H1 (cell line): ENCODE results near the gene MCMBP. TPM values are rescaled to one million over a fixed set of nuclear protein-coding genes. Genes with fewer than 3 reads are reported as not detected.
"Not testable (repeated sequence)": the region's sequence is repeated elsewhere in the genome, so short reads cannot be mapped to it uniquely, and the experiment has no call there.

Experiments used
- CTCF ChIA-PET: fragments of 300-600 bp; sonication (Branson Sonifier 250); formaldehyde crosslinking; loops from one replicate; lab custom pipeline; 2021; ENCODE audit not compliant: partially characterized antibody; lab: Charles Lee
- POLR2A ChIA-PET: fragments of 300-600 bp; sonication (Branson Sonifier 250); formaldehyde crosslinking; loops from one replicate; lab custom pipeline; 2021; ENCODE audit warnings: inconsistent platforms; ENCODE audit not compliant: partially characterized antibody; lab: Charles Lee
- DNase-seq, 2 experiments: peaks; one replicate each; pipeline versions ENCODE4 v3.0.0 to v3.0.0-alpha.2; 2010 to 2022; ENCODE audit warnings: low spot score in 2 of 2, low read depth in 1 of 2, mixed read lengths in 1 of 2
- FAIRE-seq: peaks from 2 replicates; lab custom pipeline; 2011; peaks lifted over from hg19 to GRCh38; lab: Jason Lieb, UNC
- H2AFZ ChIP-seq: 2 replicates; pipeline ENCODE4 v1.8.1; 2012; ENCODE audit warnings: low read length, inconsistent platforms
- H2AK5ac ChIP-seq: 2 replicates; pipeline ENCODE4 v1.6.1; 2013; ENCODE audit warnings: low read depth, low read length
- H2BK120ac ChIP-seq: replicated peaks from 2 replicates; pipeline ENCODE3; 2013; ENCODE audit warnings: low read depth, low read length, inconsistent platforms
- H2BK12ac ChIP-seq: 2 replicates; pipeline ENCODE4 v1.6.1; 2013; ENCODE audit warnings: low read depth, low read length
- H2BK15ac ChIP-seq: 2 replicates; pipeline ENCODE4 v1.6.1; 2013; ENCODE audit warnings: low read length
- H2BK20ac ChIP-seq: 2 replicates; pipeline ENCODE4 v1.6.1; 2013; ENCODE audit warnings: low read length
- H2BK5ac ChIP-seq: 2 replicates; pipeline ENCODE4 v1.6.1; 2013; ENCODE audit warnings: low read depth, low read length
- H3K14ac ChIP-seq: 2 replicates; pipeline ENCODE4 v1.6.1; 2013; ENCODE audit warnings: inconsistent platforms; ENCODE audit not compliant: insufficient read length
- H3K18ac ChIP-seq: 2 replicates; pipeline ENCODE4 v1.6.1; 2013; ENCODE audit warnings: low read length; ENCODE audit errors: extremely low read depth
- H3K23ac ChIP-seq: 2 replicates; pipeline ENCODE4 v1.6.1; 2013; ENCODE audit warnings: inconsistent platforms; ENCODE audit not compliant: insufficient read length
- H3K23me2 ChIP-seq: 2 replicates; pipeline ENCODE4 v1.6.1; 2013; ENCODE audit warnings: low read depth, low read length
- H3K27ac ChIP-seq: 2 replicates; pipeline ENCODE4 v1.6.1; 2011; ENCODE audit warnings: low read depth, low read length, inconsistent platforms
- H3K27me3 ChIP-seq, 4 experiments: replicated peaks in 1 of 4; 1 replicate in 1 of 4; 2 replicates in 3 of 4; pipeline versions ENCODE4 v1.6.1 to v1.8.1; 2011 to 2013; ENCODE audit warnings: low read length in 3 of 4, mild to moderate bottlenecking in 3 of 4, inconsistent platforms in 2 of 4, mixed read lengths in 2 of 4, moderate library complexity in 1 of 4; ENCODE audit not compliant: control insufficient read depth in 3 of 4, insufficient read depth in 3 of 4; ENCODE audit errors: extremely low read depth in 1 of 4
- H3K36me3 ChIP-seq, 4 experiments: 2 replicates each; pipeline versions ENCODE4 v1.6.1 to v1.8.1; 2011 to 2013; ENCODE audit warnings: mild to moderate bottlenecking in 4 of 4, low read length in 3 of 4, moderate library complexity in 2 of 4, control low read depth in 1 of 4, inconsistent platforms in 1 of 4; ENCODE audit not compliant: insufficient read depth in 4 of 4, control insufficient read depth in 2 of 4
- H3K4ac ChIP-seq: replicated peaks from 2 replicates; pipeline ENCODE3; 2013; ENCODE audit warnings: low read length, low read depth, mixed read lengths, inconsistent platforms; ENCODE audit not compliant: insufficient read length
- H3K4me1 ChIP-seq, 4 experiments: replicated peaks in 1 of 4; 1 replicate in 1 of 4; 2 replicates in 3 of 4; pipeline versions ENCODE4 v1.6.1 to v1.8.1; 2011 to 2013; ENCODE audit warnings: low read length in 3 of 4, inconsistent platforms in 2 of 4, mixed read lengths in 1 of 4; ENCODE audit not compliant: insufficient read depth in 4 of 4, control insufficient read depth in 3 of 4
- H3K4me2 ChIP-seq, 2 experiments: 2 replicates each; pipeline versions ENCODE4 v1.6.1 to v1.8.1; 2011 to 2013; ENCODE audit warnings: low read depth in 2 of 2, low read length in 2 of 2, control low read depth in 1 of 2, inconsistent platforms in 1 of 2, mild to moderate bottlenecking in 1 of 2; ENCODE audit not compliant: insufficient read depth in 1 of 2
- H3K4me3 ChIP-seq, 4 experiments: fragments of 200-600, 300-600 bp in 1 of 4; sonication (generic), shearing (Covaris generic), sonication (Bioruptor Twin) in 1 of 4; 2 replicates each; pipeline versions ENCODE4 v1.5.1 to v1.8.1; 2011 to 2016; ENCODE audit warnings: low read length in 4 of 4, low read depth in 3 of 4, control low read depth in 2 of 4, inconsistent platforms in 2 of 4, mild to moderate bottlenecking in 2 of 4, mixed read lengths in 1 of 4, moderate library complexity in 1 of 4; ENCODE audit not compliant: insufficient read depth in 2 of 4; ENCODE audit errors: extremely low read depth in 1 of 4
- H3K56ac ChIP-seq: replicated peaks from 2 replicates; pipeline ENCODE3; 2013; ENCODE audit warnings: low read depth, mild to moderate bottlenecking, mixed read lengths, low read length, inconsistent platforms; ENCODE audit not compliant: insufficient read length
- H3K79me1 ChIP-seq: 2 replicates; pipeline ENCODE4 v1.6.1; 2013; ENCODE audit warnings: low read depth, low read length, control low read depth
- H3K79me2 ChIP-seq, 2 experiments: 2 replicates each; pipeline versions ENCODE4 v1.6.1 to v1.8.1; 2012 to 2013; ENCODE audit warnings: low read length in 2 of 2, mild to moderate bottlenecking in 2 of 2, inconsistent platforms in 1 of 2; ENCODE audit not compliant: insufficient read depth in 2 of 2, control insufficient read depth in 1 of 2
- H3K9ac ChIP-seq, 4 experiments: replicated peaks in 1 of 4; 1 replicate in 1 of 4; 2 replicates in 3 of 4; pipeline versions ENCODE4 v1.6.1 to v1.8.1; 2011 to 2013; ENCODE audit warnings: low read depth in 3 of 4, low read length in 3 of 4, control low read depth in 2 of 4, mild to moderate bottlenecking in 2 of 4, moderate library complexity in 2 of 4, inconsistent platforms in 1 of 4; ENCODE audit errors: extremely low read depth in 1 of 4
- H3K9me3 ChIP-seq, 2 experiments: 2 replicates each; pipeline versions ENCODE4 v1.6.1 to v1.8.1; 2012 to 2013; ENCODE audit warnings: mild to moderate bottlenecking in 2 of 2, moderate library complexity in 2 of 2, control low read depth in 1 of 2, inconsistent platforms in 1 of 2, low read depth in 1 of 2, low read length in 1 of 2, mixed read lengths in 1 of 2; ENCODE audit not compliant: insufficient read depth in 2 of 2
- H4K20me1 ChIP-seq, 2 experiments: replicated peaks in 1 of 2; 2 replicates each; pipeline versions ENCODE3 to v1.8.1; 2011 to 2013; ENCODE audit warnings: inconsistent platforms in 2 of 2, low read length in 2 of 2, mild to moderate bottlenecking in 1 of 2; ENCODE audit not compliant: insufficient read depth in 2 of 2, control insufficient read depth in 1 of 2
- H4K5ac ChIP-seq: 2 replicates; pipeline ENCODE4 v1.6.1; 2013; ENCODE audit warnings: low read length, low read depth, mixed read lengths, inconsistent platforms; ENCODE audit not compliant: insufficient read length
- H4K8ac ChIP-seq: 2 replicates; pipeline ENCODE4 v1.8.0; 2013; ENCODE audit warnings: mild to moderate bottlenecking, moderate library complexity, low read length, inconsistent platforms; ENCODE audit not compliant: insufficient read depth; ENCODE audit errors: extremely low read depth
- H4K91ac ChIP-seq: replicated peaks from 2 replicates; pipeline ENCODE3; 2013; ENCODE audit warnings: low read length, mixed read lengths, inconsistent platforms; ENCODE audit not compliant: insufficient read length
- CHD1 ChIP-seq: IDR thresholded peaks from 2 replicates; pipeline ENCODE4 v1.6.1; 2012; ENCODE audit warnings: low read depth, low read length, improper control_type of control experiment
- WGBS, 2 experiments: shearing (Covaris generic) in 1 of 2; methylation state at CpG; one replicate each; pipeline versions ENCODE4 v1.1.6 to v1.1.7; 2013 to 2015; ENCODE audit warnings: low lambda C conversion rate in 2 of 2, mixed read lengths in 2 of 2, inconsistent platforms in 1 of 2, low coverage in 1 of 2, missing lambda C conversion rate in 1 of 2; ENCODE audit not compliant: insufficient replicate concordance in 2 of 2, insufficient coverage in 1 of 2, insufficient read length in 1 of 2; ENCODE audit errors: extremely low coverage in 1 of 2, missing lambda C conversion rate in 1 of 2; 5-methylcytosine and 5-hydroxymethylcytosine counted together
- polyA plus RNA-seq, 7 experiments: library from polyadenylated mRNA; depleted of rRNA in 3 of 7; stranded (reverse) in 5 of 7; unstranded in 2 of 7; fragments of >200 nt in 5 of 7; fragments of 200-250 nt in 2 of 7; gene quantifications; 1 replicate in 5 of 7; 2 replicates in 1 of 7; 4 replicates in 1 of 7; pipeline versions ENCODE4 v1.2.1 to v1.2.3, GENCODE V29; 2011 to 2013; ENCODE audit warnings: missing spikeins in 2 of 7, mixed read lengths in 2 of 7
- total RNA-seq: library from RNA; stranded (reverse); fragmentation: NEBNext Ultra II Directional; extraction: Animal tissue kit (Norgen Biotek cat#: 25700); gene quantifications from 2 replicates; pipeline ENCODE4 v1.2.1, GENCODE V29; 2021

The MCMBP gene
- total and polyA plus RNA-seq, 2 of the 8 experiments (the other 6 are each of a cell fraction or from before 2014, with no cell fraction given), result 67.3 to 81.7 TPM

- H3K27me3 ChIP-seq, DNase-seq, H2AK5ac ChIP-seq, H2BK15ac ChIP-seq, FAIRE-seq, H2BK12ac ChIP-seq, H3K23ac ChIP-seq, H4K8ac ChIP-seq, H3K4ac ChIP-seq, H4K5ac ChIP-seq, H2AFZ ChIP-seq, H3K4me1 ChIP-seq, H2BK5ac ChIP-seq, H4K91ac ChIP-seq, H3K18ac ChIP-seq, H3K9me3 ChIP-seq, H3K14ac ChIP-seq, H3K56ac ChIP-seq, H3K23me2 ChIP-seq, CTCF ChIA-PET, H4K20me1 ChIP-seq, H3K36me3 ChIP-seq, H2BK20ac ChIP-seq, H2BK120ac ChIP-seq: not testable (repeated sequence)
- Histone ChIP-seq H3K9ac (peak overlapping the region in 3 of 4 experiments; percentile 78 to 91 (median 83); a peak in 6 of 7 replicates), H3K79me2 (peaks cover 29 to 42% of the 10 kb centered on the region in 2 experiments), H3K4me2 (peak overlapping the region; percentile 52 to 87), H3K79me1 (peaks cover 17% of the 10 kb centered on the region), H3K27ac (peak overlapping the region; percentile 90), H3K4me3 (peak overlapping the region; percentile 62 to 91 (median 84))
- 51% methylated on average over 14 of the region's 14 CpGs; no CpG with 5 or more reads in 1 of the 2 experiments for WGBS, 2 experiments
- TF ChIP-seq CHD1, result 0 out of 2 replicates have a peak, but pooled peaks have one; percentile 66
- POLR2A ChIA-PET, result interaction anchor here (0.7 to 2.1 kb wide), 6 partner anchors 8 to 759 kb away, joined by 3 to 18 read pairs (median 3); partner anchors contain the start of genes BAG3 and MCMBP
Observed at GRCh38 chr10:119891849-119892187, 19.2 kb upstream of the MCMBP start.
